Superior temporal gyrus (tissue), 1 donor: ENCODE results near the gene SFTPD.

ENCODE experiments used
- DNase-seq: peaks from one replicate; pipeline ENCODE4 v3.0.0-alpha.2; 2016; ENCODE audit errors: extremely low spot score

SFTPD gene

DNA sequence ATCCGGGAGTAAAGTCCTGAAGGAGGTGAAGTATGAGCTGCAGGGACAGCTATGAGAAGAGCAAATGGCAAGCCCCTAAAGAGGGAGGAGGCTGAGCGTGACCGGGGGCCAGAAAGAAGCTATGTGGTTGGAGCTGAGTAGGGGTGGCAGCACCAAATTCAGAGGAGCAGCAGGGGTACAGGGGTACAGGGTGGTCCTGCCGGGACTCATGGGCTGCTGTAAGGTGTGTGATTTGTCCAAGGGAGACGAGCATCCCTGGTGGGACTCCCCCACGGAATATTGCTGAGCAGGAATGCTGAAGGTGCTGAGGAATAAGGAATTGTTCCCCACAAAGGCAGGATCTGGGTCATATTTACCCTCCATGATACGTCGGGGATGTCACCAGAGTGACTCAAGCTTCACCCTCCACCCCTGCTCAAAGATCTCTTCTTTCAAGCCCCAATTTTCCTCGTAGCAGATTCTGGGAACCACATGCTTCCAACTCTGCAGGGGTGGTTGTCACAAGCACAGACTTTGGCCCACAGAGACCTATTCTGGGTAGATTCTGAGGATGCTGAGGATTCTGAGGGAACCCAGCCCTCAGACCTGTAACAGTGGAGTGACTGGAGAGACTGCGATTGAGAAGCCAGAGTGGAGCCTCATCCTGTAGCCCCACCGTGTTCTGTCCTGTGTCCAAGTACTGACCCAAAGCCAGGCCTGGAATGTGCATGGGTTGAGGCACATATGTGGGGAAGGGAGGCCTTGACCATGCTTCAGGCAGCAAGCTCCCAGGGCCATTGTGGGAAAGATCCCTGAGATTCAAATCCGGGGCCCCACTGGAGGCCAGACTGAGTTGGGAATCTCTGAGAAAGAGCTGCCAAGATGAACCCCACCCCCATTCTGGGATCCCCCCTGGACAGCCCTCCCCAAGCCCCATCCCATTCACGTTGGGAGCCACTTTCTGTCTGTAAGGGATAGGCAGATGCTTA lies 4.2 kb downstream of the SFTPD start:
- DNase-seq: no peak

DNA sequence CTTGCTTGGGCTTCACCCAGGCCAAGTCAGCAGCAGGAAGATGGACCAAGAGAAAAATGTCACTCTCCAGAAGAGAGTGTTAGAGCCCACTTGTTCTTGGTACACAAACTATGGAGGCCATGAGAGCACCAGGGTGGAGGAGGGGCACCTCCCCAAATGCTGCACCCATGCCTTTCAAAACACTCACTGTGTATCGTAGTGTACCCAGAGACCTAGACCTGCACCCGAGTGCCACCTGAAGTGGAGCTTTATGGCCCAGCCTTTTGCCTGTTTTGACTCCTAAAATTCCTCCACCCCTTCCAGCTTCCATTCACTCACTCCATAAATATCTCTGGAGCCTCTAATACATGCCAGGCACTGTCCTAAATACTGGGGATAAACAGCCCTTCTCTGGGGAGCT lies 5.0 kb downstream of the SFTPD start:
- DNase-seq: no peak

DNA sequence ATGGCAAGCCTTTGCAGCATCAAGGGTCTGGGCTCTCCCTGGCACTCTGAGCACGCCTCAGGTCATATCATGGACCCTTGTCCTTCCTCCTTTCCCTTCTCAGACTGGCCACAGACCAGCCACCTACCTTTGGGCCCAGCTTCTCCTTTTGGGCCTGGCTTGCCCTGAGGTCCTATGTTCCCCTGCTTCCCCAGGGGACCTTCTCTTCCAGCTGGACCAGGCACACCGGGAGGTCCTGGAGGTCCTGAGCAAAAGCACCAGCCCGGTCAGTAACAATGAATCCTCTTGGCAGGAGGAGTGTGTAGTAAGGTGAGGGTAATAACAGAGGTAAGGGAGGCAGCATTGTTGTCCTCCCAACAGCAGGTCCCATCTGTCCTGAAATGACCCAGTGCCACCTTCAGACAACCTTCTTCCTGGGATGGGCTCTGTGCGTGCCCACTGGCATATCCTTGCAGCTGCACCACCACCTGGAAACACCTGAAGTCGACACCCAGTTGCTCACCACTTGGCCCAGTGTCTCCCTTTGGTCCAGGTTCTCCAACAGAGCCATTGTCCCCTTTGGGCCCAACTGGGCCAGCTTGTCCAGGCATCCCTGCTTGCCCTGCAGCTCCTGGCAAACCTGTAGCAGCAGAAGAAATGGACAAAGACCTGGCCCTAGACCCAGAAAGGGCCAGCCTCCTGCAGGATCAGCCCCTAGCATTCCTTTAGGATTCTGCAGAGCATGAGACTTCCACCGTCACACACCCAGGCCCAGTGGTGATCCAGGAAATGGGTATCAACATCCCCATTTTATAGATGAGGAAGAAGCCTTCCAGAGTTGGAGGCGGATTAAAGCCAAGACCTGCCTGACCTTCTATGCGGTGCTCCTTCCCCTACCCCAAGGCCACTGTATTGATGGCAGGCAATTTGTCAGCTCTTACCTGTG lies 6.4 kb downstream of the SFTPD start:
- no peak for DNase-seq

DNA sequence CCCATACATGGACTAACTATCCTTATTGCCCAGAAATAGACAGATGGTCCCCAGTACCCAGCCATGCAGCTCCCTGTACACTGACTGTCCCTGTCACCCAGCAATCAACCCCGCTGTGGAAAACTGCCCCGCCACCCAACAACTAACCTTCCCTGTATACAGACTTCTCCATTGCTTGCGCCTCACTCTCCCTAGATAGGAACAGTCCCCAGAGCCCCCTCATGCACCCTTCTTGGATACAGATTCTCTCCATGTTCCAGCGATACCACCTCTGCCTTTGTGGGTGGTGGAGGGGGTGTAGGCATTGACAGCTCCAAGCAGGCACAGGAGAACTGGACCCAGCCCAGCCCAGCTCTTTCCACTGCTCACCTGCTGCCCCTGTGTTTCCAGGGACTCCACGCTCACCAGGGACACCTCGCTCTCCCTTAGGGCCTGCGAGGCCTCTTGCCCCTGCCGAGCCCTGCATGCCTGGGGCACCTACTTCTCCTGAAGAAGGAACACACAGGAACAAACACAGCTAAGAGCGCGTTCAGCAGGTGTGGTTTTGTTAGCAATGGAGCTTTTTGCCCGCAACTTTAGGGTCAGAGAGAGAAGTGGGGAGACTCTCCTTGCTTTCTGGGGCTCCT lies 7.2 kb downstream of the SFTPD start:
- DNase-seq: no peak

DNA sequence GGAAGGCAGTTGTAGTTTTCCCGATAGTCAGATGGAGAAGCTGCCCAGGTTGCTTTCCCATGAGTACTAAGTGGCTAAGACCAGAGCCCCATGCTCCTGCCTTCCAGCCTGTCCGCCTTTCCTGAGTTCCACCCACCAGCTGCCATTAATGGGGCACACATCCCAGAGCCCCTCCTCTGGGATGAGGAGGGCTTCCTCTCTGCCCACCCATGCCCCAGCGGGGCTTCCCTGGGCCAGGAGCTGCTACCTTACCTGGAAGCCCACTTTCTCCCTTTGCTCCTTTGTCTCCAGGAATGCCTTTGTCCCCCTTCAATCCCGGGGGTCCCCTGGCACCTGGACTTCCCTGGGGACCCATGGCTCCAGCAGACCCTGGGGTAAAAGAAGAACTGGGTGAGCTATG lies 7.8 kb downstream of the SFTPD start:
- no peak for DNase-seq

DNA sequence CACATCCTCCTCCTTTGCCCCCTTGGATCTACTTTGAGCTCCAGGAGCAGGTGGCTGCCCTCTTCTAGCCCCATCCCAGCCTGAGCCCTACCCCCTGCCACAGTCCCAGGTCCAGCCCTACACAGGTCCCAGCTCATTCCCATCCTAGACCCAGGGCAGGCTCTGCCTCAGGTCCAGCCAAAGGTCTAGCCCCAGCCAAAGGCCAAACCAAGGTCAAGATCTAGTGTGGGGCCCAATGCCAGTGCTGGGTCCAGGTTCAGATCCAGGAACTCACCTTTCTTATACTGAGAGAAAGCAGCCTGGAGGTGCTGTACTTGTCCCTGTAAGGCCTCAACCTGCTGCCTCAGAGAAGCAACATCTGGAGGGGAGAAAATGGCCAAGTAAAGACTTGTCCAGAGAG lies 8.5 kb downstream of the SFTPD start:
- no peak for DNase-seq

DNA sequence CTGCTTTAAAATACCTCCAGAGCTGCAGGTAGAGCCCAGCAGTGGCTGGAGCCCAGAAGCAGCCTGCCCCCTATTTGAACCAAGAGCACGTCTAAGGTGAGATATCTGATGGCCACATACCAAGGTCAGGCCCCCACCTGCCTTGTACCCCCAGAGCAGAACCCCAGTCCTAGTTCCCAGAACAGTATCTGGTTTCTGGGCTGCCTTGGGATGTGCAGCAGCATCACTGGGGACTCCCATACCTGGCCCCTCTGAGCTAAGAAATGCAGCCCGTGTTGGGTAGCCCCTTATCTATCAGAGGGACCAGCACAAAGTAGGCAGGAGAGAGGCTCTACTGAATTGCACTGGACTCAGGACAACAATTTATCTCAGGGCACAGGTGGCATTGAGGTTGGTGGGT lies 8.9 kb downstream of the SFTPD start:
- DNase-seq: no peak

DNA sequence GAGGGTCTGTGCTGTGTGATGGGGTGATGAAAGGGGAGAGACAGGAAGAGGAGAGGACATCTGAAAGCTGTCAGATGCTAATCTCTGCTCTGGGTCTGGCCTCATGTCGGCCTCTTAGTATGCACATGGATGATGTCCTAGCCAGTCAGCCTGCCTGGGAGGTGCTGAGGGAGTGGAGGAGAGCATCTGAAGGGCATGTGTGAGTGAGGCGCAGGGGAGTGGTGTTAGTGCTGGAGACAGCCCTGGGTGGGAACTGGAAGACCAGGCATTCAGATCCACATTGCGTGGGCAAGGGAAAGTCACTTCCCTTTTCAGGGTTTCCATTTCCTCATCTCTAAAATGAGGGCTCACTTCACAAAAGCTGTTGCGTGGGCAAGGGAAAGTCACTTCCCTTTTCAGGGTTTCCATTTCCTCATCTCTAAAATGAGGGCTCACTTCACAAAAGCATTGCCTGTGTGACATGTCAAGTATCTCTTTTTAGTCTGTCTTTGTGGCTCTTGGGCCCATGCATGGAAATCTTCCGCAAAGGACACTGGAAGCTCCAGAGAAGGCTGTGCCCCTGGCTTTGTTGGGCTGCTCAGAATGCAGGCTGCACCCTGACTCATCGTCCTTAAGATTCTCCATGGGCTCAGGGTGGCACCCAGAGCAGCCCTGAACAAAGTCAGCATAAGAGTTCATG lies 10.0 kb downstream of the SFTPD start:
- DNase-seq: no peak

DNA sequence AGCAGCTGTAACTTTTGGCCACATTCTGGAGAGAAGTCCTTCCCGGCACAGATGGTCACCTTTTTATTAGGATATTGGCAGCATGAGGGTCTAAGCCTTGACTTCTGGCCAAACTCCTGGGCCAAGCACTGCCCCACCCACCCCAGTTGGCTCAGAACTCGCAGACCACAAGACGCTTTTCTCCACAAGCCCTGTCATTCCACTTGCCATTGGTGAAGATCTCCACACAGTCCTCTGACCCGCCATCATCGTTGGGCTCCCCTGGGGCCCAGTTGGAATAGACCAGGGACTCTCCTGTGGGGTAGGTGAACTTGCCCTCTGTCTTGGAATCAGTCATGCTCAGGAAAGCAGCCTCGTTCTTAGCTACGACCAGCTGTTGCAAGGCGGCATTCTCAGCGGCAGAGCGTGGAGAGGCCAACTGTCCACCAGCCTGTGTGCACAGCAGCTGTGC lies 11.2 kb downstream of the SFTPD start:
- no peak for DNase-seq

DNA sequence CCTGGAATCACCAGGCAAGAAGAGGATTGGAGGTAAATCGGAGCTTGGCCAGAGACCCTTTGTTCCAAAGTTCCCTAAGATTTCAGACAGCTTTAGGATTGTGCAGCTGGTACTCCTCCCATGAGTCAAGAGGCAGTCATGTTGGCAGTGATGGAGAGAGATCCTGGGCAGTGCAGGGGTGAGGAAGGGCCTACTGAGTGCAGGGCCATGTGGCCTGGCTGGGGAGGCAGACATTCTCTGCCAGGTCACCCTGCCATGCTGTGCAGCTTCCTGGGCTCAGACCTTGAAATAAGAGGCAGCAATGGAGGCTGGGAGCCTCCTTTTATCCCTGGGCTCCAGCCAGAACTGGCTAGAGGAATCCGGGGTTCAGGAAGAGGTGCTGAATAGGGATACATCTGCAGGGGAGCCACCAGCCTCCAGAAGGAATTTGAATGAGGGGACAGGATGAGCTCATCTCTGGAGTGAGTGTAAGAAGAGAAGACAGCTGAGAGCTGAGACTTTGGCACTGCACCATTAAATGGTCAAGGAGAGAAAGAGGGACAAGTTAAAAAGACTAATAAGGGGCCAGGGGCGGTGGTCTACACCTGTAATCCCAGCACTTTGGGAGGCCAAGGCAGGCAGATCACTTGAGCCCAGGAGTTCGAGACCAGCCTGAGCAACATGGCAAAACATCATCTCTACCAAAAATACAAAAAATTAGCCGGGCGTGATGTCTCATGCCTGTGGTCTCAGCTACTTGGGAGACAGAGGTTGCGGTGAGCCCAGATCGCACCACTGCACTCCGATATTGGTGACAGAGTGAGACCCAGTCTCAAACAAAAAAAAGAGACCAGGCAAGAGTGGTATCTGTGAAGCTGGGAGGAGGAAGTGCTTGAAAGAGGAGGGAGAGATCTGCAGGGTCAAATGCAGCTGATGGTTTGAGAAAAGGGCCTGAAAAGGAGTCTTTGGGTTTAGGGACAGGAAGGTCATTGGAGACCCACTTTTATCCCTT lies 12.0 kb downstream of the SFTPD start:
- no peak for DNase-seq

DNA sequence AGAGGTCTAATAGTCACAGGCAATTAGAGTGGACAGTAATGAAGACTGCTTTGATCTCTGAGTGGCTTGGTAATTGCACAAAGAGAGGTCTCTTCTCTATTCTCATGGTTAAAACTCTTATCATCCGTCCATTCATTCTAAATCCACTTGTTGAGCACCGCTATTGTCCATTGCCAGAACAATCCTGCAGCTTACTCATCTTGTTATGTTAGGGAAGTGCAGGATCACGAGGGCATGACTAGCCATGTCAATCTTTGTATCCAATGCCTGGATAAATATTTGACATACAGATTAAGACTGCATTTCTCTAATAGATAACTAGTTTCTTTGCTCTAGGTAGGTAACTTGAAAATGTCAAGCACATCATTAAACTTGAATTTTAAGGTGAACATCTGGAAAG lies 14.9 kb downstream of the SFTPD start:
- DNase-seq: no peak

DNA sequence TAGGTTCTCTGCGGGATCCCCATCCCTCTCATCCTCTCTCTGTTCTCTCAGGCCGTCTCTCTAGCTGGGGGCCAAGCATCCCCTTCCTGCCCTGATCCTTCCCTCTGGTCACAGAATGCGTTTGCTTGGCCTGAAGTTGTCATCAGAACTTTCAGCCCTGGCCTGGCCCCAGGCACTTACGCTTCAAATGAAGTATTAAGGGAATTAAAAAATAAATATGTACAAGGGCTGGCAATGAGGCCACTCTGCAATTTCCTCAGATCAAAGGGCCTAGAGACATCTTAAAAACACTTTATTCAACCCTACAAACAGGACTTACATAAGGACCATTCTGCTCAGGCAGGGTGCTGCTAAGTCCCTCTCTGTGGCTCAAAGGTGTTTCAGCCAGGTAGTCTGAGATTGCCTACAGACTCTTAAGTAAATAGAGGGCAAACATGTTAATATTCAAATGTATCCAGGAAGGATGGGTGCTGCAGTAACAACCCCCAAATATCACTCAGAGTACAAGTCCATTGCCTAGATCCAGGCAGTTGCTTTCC lies 16.0 kb downstream of the SFTPD start:
- DNase-seq: no peak

DNA sequence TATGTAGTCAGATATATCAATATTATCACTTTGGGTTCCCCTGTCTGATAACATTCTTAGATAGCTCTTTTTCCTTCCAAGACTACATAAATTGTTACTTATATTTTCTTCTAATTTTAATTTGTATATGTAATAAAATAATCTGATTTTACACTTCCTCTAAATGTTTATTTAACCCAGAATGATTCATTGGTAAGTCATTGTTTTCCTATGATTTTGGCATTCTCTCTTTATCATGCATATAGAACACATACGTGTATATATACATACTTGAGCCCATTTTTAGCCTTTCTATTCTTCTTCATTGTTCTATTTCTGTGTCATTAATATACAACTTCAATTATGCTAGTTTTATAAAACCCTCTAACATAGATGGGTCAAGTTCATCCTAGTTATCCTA lies 16.6 kb downstream of the SFTPD start:
- DNase-seq: no peak

DNA sequence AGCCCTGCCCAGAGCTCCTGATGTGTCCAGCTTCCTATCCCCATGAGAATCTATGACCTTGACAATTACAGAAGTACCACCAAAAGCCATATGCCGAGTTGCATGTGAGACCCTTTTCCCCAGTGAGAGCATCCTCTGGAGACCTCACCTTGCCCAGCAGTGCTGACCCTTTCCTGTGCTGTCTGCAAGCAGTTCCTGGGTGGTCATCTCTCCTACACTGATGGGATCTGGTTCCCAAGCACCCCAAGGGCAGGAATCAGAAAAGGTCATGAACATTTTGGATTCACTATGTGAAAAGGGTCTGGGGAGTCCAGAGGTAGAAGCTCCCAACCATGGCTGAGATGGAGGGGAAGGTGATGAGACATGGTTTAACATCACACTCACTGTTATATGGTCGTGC lies 18.2 kb downstream of the SFTPD start:
- DNase-seq: no peak

DNA sequence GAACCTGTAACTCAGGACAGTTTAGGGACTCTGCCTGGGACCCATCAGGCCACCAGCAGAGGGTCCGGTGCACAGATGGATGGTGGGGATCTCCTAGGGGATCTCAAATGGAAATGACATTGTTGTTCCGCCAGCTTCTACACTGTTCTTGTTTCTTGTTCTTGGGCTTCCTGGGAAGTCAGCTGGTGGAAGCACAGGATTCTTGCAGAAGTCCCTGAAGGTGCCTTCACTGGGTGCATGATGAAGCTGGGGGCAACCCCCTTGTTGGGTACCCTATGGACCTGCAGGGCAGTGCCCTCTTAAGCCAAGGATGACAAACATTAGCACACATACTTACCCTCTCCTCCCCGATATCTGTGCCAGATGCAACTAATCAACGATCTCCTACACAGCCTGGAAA lies 18.6 kb downstream of the SFTPD start:
- DNase-seq: no peak

DNA sequence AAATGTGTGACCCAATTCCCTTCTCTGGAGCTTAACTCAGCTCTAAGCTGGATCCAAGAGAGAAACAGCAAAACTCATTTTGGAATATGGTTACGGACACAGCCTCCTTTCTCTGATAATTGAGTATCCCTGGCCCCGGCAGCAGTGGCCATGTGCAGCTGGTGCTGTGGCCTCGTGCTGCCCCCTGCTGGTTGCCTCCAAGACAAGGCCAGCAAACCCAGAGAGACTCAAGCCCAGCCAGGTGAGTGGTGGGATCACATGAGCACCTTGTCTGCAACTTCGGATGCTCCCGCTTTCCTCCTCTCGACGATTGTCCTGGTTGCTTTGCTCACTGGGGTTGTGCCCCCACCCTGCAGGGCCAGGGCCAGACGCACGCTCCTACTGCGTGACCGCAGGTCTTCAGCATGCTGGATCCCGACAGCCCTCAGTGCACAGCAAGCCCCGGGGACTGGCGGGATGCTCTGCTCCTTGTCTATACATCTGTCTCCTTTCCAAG lies 19.4 kb downstream of the SFTPD start:
- peak; percentile 80 for DNase-seq

DNA sequence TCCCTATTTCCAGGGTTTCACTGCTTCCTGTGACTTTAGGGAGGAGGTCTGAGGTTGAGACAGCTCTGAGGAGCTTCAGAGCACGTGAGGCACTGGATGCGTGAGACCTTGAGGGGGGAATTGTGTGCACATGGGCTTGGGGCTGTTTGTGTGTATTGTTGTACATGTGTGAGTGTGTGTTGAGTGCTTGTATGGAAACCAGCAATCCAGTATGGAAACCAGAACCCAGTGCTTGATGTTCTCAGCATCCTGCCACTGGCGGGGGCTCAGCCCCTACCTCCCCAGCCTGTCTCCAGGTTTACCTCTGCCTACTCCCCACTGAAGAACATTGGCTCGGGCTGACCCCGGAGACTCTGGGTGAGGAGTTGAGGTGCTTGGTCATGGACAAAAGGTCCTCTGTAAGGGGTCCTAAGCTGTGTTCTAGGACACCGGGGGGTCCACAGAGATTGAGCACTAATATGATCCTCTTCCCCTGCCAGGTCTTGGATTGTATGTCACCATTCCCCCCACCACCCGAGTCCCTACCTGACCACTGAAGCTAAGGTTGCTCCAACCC lies 20.8 kb downstream of the SFTPD start:
- DNase-seq: no peak

DNA sequence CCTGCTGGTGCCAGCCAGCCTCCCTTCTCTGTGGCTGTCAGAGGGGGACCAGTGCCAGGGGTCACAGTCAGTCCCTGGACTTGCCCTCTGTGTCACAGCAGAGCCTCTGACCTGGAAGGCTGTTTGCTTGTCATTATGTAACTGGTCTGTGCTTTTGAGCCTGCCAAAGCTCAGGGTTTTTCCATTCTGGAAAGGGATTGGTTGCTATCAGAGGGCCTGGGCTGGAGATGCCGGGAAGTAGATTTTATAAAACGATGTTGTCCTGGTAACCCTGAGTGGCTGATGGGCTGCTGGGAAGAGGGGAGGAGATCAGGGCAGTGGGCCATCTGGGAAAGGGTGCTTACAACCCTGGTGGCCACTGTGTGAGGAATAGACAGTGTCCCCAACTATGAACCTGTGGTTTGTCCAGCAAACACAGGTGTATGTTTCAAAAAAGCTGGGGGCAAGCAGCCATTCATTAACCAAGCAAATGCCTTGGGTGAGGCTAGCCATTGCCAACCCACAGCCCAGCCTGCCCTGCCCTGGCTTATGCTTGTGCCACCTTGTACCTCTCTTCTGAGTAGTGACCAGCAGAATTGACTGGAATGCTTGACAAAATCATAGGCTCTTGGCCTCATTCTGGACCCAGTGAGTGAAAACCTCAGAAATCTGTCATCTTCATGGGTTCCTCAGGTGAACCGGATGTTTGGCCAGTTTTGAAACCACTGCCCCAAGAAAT lies 21.6 kb downstream of the SFTPD start:
- DNase-seq: peak; percentile 41

DNA sequence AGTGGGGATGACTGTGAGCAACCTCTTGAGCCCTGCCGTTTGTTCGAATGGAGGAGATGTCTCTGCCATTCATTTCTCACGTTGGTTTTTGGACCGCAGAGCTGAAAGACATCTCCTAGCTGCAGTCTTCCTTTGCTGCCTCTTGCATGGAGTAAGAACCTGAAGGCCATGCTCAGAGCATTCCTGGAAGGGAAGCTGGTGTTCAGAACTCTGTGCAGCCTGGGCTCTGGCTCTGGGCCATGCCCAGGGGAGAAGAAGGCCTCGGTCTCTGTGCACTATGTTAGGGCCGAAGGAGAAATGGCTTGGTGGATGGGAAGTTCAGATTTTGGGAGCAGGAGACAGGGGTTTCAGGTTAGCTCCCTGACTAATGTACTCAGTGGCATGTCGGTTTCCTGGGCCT lies 22.9 kb downstream of the SFTPD start:
- no peak for DNase-seq
